IMR-90 (cell line): ENCODE data around the gene UBXN2A. TPM values are rescaled to one million over a fixed set of nuclear protein-coding genes. Genes with fewer than 3 reads are reported as not detected.

Experiments used
- ATAC-seq: fragments of 200-7000 bp; cut with Tn5 transposase; 2 replicates; pipeline ENCODE4 v1.9.1; 2020; ENCODE audit warnings: low read depth, mild to moderate bottlenecking, moderate library complexity
- BruUV-seq: library from RNA; stranded (reverse); fragments of 400-500 nt; replicated peaks from 2 replicates; lab custom pipeline; 2021; lab: Mats Ljungman, UMichigan
- CTCF ChIA-PET: fragments of 300-600 bp; formaldehyde crosslinking; extraction: SDS; loops from one replicate; lab custom pipeline; 2021; ENCODE audit warnings: antibody characterized with exemption; lab: Yijun Ruan, JAX
- POLR2A ChIA-PET: fragments of 300-600 bp; sonication (Branson Sonifier 250); formaldehyde crosslinking; loops from one replicate; lab custom pipeline; 2022; ENCODE audit warnings: antibody characterized with exemption; ENCODE audit not compliant: unreplicated experiment; lab: Charles Lee
- DNase-seq: peaks from one replicate; pipeline ENCODE4 v3.0.0; 2013
- H2AFZ ChIP-seq: replicated peaks from 2 replicates; pipeline ENCODE3; 2013; ENCODE audit warnings: low read length, mild to moderate bottlenecking; ENCODE audit not compliant: poor library complexity
- H2AK5ac ChIP-seq: 2 replicates; pipeline ENCODE4 v1.6.1; 2013; ENCODE audit warnings: low read depth, low read length, inconsistent platforms
- H2AK9ac ChIP-seq: replicated peaks from 2 replicates; pipeline ENCODE3; 2013; ENCODE audit warnings: mild to moderate bottlenecking, low read depth, low read length, moderate library complexity; ENCODE audit not compliant: poor library complexity
- H2BK120ac ChIP-seq: 2 replicates; pipeline ENCODE4 v1.6.1; 2013; ENCODE audit warnings: low read depth, low read length, inconsistent platforms
- H2BK15ac ChIP-seq: 3 replicates; pipeline ENCODE4 v1.6.1; 2013; ENCODE audit warnings: low read depth, low read length, inconsistent platforms
- H2BK20ac ChIP-seq: 2 replicates; pipeline ENCODE4 v1.6.1; 2013; ENCODE audit warnings: low read depth, mild to moderate bottlenecking, inconsistent platforms, low read length, moderate library complexity
- H2BK5ac ChIP-seq: 2 replicates; pipeline ENCODE4 v1.6.1; 2013; ENCODE audit warnings: mild to moderate bottlenecking, low read depth, low read length, inconsistent platforms; ENCODE audit not compliant: poor library complexity, severe bottlenecking
- H3K14ac ChIP-seq: replicated peaks from 2 replicates; pipeline ENCODE4 v1.6.1; 2013; ENCODE audit warnings: low read depth, low read length, inconsistent platforms
- H3K18ac ChIP-seq: 2 replicates; pipeline ENCODE4 v1.6.1; 2013; ENCODE audit warnings: low read depth, low read length, control low read depth
- H3K23ac ChIP-seq: 2 replicates; pipeline ENCODE4 v1.6.1; 2013; ENCODE audit warnings: low read depth, low read length, inconsistent platforms
- H3K27ac ChIP-seq: 2 replicates; pipeline ENCODE4 v1.5.1; 2013; ENCODE audit warnings: mild to moderate bottlenecking, control low read depth, low read length; ENCODE audit not compliant: insufficient read depth
- H3K27me3 ChIP-seq: 2 replicates; pipeline ENCODE4 v1.6.1; 2013; ENCODE audit warnings: low read length; ENCODE audit not compliant: control insufficient read depth, insufficient read depth
- H3K36me3 ChIP-seq: 2 replicates; pipeline ENCODE4 v1.6.1; 2013; ENCODE audit warnings: low read length, mixed read lengths; ENCODE audit not compliant: control insufficient read depth, insufficient read depth
- H3K4ac ChIP-seq: 2 replicates; pipeline ENCODE4 v1.6.1; 2013; ENCODE audit warnings: low read depth, low read length, inconsistent platforms
- H3K4me1 ChIP-seq: 2 replicates; pipeline ENCODE4 v1.6.1; 2013; ENCODE audit warnings: low read length, mixed read lengths; ENCODE audit not compliant: control insufficient read depth, insufficient read depth
- H3K4me2 ChIP-seq: 2 replicates; pipeline ENCODE4 v1.6.1; 2013; ENCODE audit warnings: low read depth, mild to moderate bottlenecking, control low read depth, low read length, moderate library complexity
- H3K4me3 ChIP-seq: 2 replicates; pipeline ENCODE4 v1.5.1; 2013; ENCODE audit warnings: low read depth, mild to moderate bottlenecking, control low read depth, low read length, moderate library complexity; ENCODE audit not compliant: insufficient read depth
- H3K56ac ChIP-seq: 2 replicates; pipeline ENCODE4 v1.6.1; 2013; ENCODE audit warnings: low read length, inconsistent platforms; ENCODE audit not compliant: insufficient read depth; ENCODE audit errors: extremely low read depth
- H3K79me1 ChIP-seq, 2 experiments: 2 replicates each; pipeline ENCODE4 v1.6.1; 2013; ENCODE audit warnings: low read length in 2 of 2, inconsistent platforms in 1 of 2, low read depth in 1 of 2
- H3K9ac ChIP-seq: 2 replicates; pipeline ENCODE4 v1.6.1; 2013; ENCODE audit warnings: low read depth, low read length, control low read depth
- H3K9me1 ChIP-seq: 2 replicates; pipeline ENCODE4 v1.6.1; 2013; ENCODE audit warnings: low read length, inconsistent platforms; ENCODE audit not compliant: insufficient read depth
- H3K9me3 ChIP-seq: 2 replicates; pipeline ENCODE4 v1.6.1; 2013; ENCODE audit warnings: low read length; ENCODE audit not compliant: control insufficient read depth, insufficient read depth
- H4K20me1 ChIP-seq: 2 replicates; pipeline ENCODE4 v1.6.1; 2013; ENCODE audit warnings: low read length, inconsistent platforms; ENCODE audit not compliant: insufficient read depth
- H4K5ac ChIP-seq: 2 replicates; pipeline ENCODE4 v1.6.1; 2013; ENCODE audit warnings: mild to moderate bottlenecking, low read depth, low read length, control low read depth
- H4K8ac ChIP-seq, 2 experiments: 2 replicates each; pipeline ENCODE4 v1.6.1; 2013; ENCODE audit warnings: low read depth in 2 of 2, low read length in 2 of 2, control low read depth in 1 of 2, inconsistent platforms in 1 of 2
- H4K91ac ChIP-seq: 2 replicates; pipeline ENCODE4 v1.6.1; 2013; ENCODE audit warnings: low read depth, low read length, inconsistent platforms; ENCODE audit not compliant: insufficient read depth
- CEBPB ChIP-seq: IDR thresholded peaks from 2 replicates; pipeline ENCODE4 v1.6.1; 2012; ENCODE audit warnings: low read depth, low read length, improper control_type of control experiment
- CHD1 ChIP-seq: IDR thresholded peaks from 2 replicates; pipeline ENCODE4 v1.6.1; 2012; ENCODE audit warnings: low read depth, low read length, improper control_type of control experiment
- ELK1 ChIP-seq: fragments of 150-350 bp; IDR thresholded peaks from 2 replicates; pipeline ENCODE4 v1.6.1; 2016; ENCODE audit warnings: low read depth, mild to moderate bottlenecking, low read length, moderate library complexity, borderline replicate concordance
- FOS ChIP-seq: fragments of 150-350 bp; IDR thresholded peaks from 2 replicates; pipeline ENCODE4 v1.6.1; 2016; ENCODE audit warnings: low read depth, low read length
- MAFK ChIP-seq: IDR thresholded peaks from 2 replicates; pipeline ENCODE4 v1.6.1; 2012; ENCODE audit warnings: low read depth, low read length, improper control_type of control experiment
- MAZ ChIP-seq: IDR thresholded peaks from 2 replicates; pipeline ENCODE4 v1.6.1; 2012; ENCODE audit warnings: low read depth, mild to moderate bottlenecking, low read length, improper control_type of control experiment, moderate library complexity, borderline replicate concordance
- MXI1 ChIP-seq: IDR thresholded peaks from 2 replicates; pipeline ENCODE4 v1.6.1; 2012; ENCODE audit warnings: low read depth, mild to moderate bottlenecking, low read length, moderate library complexity, borderline replicate concordance
- POLR2A ChIP-seq: IDR thresholded peaks from 2 replicates; pipeline ENCODE4 v1.6.1; 2012; ENCODE audit warnings: mild to moderate bottlenecking, low read depth, low read length
- RCOR1 ChIP-seq: IDR thresholded peaks from 2 replicates; pipeline ENCODE4 v1.6.1; 2012; ENCODE audit warnings: mild to moderate bottlenecking, low read length, improper control_type of control experiment; ENCODE audit not compliant: insufficient replicate concordance
- RFX5 ChIP-seq: IDR thresholded peaks from 2 replicates; pipeline ENCODE4 v1.8.0; 2012; ENCODE audit warnings: low read depth, mild to moderate bottlenecking, low read length, moderate library complexity
- SMC3 ChIP-seq: fragments of 150-350 bp; IDR thresholded peaks from 2 replicates; pipeline ENCODE4 v1.6.1; 2016; ENCODE audit warnings: low read depth, mild to moderate bottlenecking, antibody characterized with exemption, low read length, moderate library complexity
- WGBS, 2 experiments: methylation state at CpG; one replicate each; pipeline versions ENCODE4 v1.1.5 to v1.1.7; 2013; ENCODE audit warnings: missing lambda C conversion rate in 2 of 2; ENCODE audit not compliant: insufficient read length in 1 of 2; ENCODE audit errors: extremely low coverage in 2 of 2; 5-methylcytosine and 5-hydroxymethylcytosine counted together
- dilution Hi-C: fragments of 300-500 bp; cut with HindIII; formaldehyde crosslinking; loops from one replicate; pipeline ENCODE4 v1.14.3; 2018; ENCODE audit warnings: low sequenced_read_pairs; ENCODE audit not compliant: unreplicated experiment
- in situ Hi-C: fragments of 300-500 bp; cut with MboI; formaldehyde crosslinking; loops from 3 replicates; pipeline ENCODE4 v1.14.3; 2019; ENCODE audit warnings: low sequenced_read_pairs, inconsistent platforms, mixed read lengths
- intact Hi-C: fragments of 100-400 bp; cut with micrococcal nuclease; formaldehyde crosslinking; loops from 2 replicates; pipeline ENCODE4 v1.10.0; 2022
- polyA plus RNA-seq, 3 experiments: library from polyadenylated mRNA; depleted of rRNA; stranded (reverse); fragments of >200 nt; gene quantifications; 2 replicates each; pipeline ENCODE4 v1.2.3, GENCODE V29; 2012; ENCODE audit warnings: low replicate concordance in 1 of 3
- total RNA-seq: library from RNA; depleted of rRNA; stranded (reverse); fragments of >200 nt; gene quantifications from 2 replicates; pipeline ENCODE4 v1.2.3, GENCODE V29; 2012
- TF ChIP-seq, protein P1 (sequence below): conservative IDR thresholded peaks from 2 replicates; pipeline ENCODE4 v1.5.1; 2012; ENCODE audit warnings: mild to moderate bottlenecking, low read depth, low read length, improper control_type of control experiment

The UBXN2A gene
- total and polyA plus RNA-seq, 2 of the 4 experiments (the other 2 are of a cell fraction), result 4.6 to 7.7 TPM

DNA sequence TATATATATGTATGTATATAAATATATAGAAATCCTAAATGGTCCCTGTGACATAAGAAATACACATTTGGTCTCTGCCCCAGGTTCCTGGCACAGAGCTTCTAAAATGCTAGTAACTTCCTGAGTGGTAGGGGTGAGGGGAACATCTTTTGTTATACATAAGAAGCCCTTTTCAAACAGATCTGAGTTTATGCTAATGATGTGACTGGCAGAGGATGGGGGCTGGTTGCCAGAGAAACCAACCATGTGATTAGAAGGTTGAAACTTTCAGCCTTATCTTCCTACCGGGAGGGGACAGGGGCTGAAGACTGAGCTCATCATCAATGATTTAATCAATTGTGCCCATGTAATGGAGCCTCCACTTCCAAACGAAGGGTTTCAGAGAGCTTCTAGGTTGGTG lies 86.0 kb downstream of the UBXN2A start:
- intact Hi-C loops, result no loop called here
- Histone ChIP-seq H3K9me3 (no peaks in the 10 kb centered on the region), H3K4me3 (no peak overlapping the region), H4K91ac (no peak overlapping the region), H4K8ac (no peak overlapping the region), H4K20me1 (no peaks in the 10 kb centered on the region; the same call in 1 of the 2 replicates), H2BK20ac (no peak overlapping the region), H3K36me3 (peaks cover 23% of the 10 kb centered on the region), H3K27me3 (no peaks in the 10 kb centered on the region), H3K56ac (no peak overlapping the region), H3K23ac (no peak overlapping the region), H3K4ac (no peak overlapping the region), H4K5ac (no peak overlapping the region), H2AK5ac (no peak overlapping the region), H3K4me1 (peaks cover 4% of the 10 kb centered on the region), H3K18ac (no peak overlapping the region), H2AFZ (no peak overlapping the region), H2AK9ac (no peak overlapping the region), H3K27ac (no peak overlapping the region), H2BK120ac (no peak overlapping the region), H3K14ac (no peak overlapping the region), H3K9ac (no peak overlapping the region; the same call in 1 of the 2 replicates), H3K9me1 (peaks cover 14% of the 10 kb centered on the region), H2BK15ac (no peak overlapping the region), H3K79me1 (peaks cover 2 to 19% of the 10 kb centered on the region in 2 experiments; a peak in 3 of 4 replicates), H2BK5ac (no peak overlapping the region), H3K4me2 (no peak overlapping the region)
- dilution Hi-C loops, result no loop called here
- CTCF ChIA-PET, result interaction anchor here (0.6 kb wide), 2 partner anchors 45 to 86 kb away, joined by 4 to 7 read pairs; partner anchors contain the start of gene UBXN2A
- no peak for DNase-seq
- WGBS, 2 experiments, result no CpG with 5 or more reads among the region's 2 CpGs
- no peak for ATAC-seq
- in situ Hi-C loops, result no loop called here
- POLR2A ChIA-PET, result no interaction called here
- BruUV-seq, result no TSS peak
- TF ChIP-seq RFX5 (no peak), ELK1 (no peak), RCOR1 (no peak), CHD1 (no peak), MXI1 (no peak), POLR2A (no peak), FOS (no peak), CEBPB (no peak), SMC3 (no peak), MAZ (no peak), MAFK (no peak)
- TF ChIP-seq, protein P1, sequence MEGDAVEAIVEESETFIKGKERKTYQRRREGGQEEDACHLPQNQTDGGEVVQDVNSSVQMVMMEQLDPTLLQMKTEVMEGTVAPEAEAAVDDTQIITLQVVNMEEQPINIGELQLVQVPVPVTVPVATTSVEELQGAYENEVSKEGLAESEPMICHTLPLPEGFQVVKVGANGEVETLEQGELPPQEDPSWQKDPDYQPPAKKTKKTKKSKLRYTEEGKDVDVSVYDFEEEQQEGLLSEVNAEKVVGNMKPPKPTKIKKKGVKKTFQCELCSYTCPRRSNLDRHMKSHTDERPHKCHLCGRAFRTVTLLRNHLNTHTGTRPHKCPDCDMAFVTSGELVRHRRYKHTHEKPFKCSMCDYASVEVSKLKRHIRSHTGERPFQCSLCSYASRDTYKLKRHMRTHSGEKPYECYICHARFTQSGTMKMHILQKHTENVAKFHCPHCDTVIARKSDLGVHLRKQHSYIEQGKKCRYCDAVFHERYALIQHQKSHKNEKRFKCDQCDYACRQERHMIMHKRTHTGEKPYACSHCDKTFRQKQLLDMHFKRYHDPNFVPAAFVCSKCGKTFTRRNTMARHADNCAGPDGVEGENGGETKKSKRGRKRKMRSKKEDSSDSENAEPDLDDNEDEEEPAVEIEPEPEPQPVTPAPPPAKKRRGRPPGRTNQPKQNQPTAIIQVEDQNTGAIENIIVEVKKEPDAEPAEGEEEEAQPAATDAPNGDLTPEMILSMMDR, result no peak
